NT2/D1 (cell line): ENCODE data around the gene FRAS1.

Experiments used
- DNase-seq: peaks from one replicate; pipeline ENCODE4 v3.0.0-alpha.2; 2011; ENCODE audit warnings: low read depth, low spot score
- H3K27me3 ChIP-seq: 2 replicates; pipeline ENCODE4 v1.6.0; 2011; ENCODE audit warnings: mild to moderate bottlenecking; ENCODE audit not compliant: insufficient read length, insufficient read depth
- H3K36me3 ChIP-seq: 2 replicates; pipeline ENCODE4 v1.6.1; 2011; ENCODE audit warnings: mild to moderate bottlenecking, low read length, mixed read lengths; ENCODE audit not compliant: insufficient read depth, insufficient read length
- H3K4me1 ChIP-seq: 2 replicates; pipeline ENCODE4 v1.5.1; 2011; ENCODE audit not compliant: insufficient read depth, insufficient read length
- H3K4me3 ChIP-seq: 2 replicates; pipeline ENCODE4 v1.5.1; 2011; ENCODE audit warnings: low read depth; ENCODE audit not compliant: insufficient read length
- H3K9ac ChIP-seq: 2 replicates; pipeline ENCODE4 v1.6.0; 2011; ENCODE audit warnings: low read depth; ENCODE audit not compliant: insufficient read length
- H3K9me3 ChIP-seq: 2 replicates; pipeline ENCODE4 v1.5.1; 2011; ENCODE audit warnings: mild to moderate bottlenecking, low read length; ENCODE audit not compliant: insufficient read depth
- SUZ12 ChIP-seq: IDR thresholded peaks from 2 replicates; pipeline ENCODE4 v1.6.1; 2011; ENCODE audit not compliant: insufficient read length, insufficient read depth; ENCODE audit errors: extremely low read depth
- YY1 ChIP-seq: IDR thresholded peaks from 2 replicates; pipeline ENCODE4 v1.6.1; 2011; ENCODE audit not compliant: insufficient read length, insufficient read depth
- ZNF274 ChIP-seq: IDR thresholded peaks from 2 replicates; pipeline ENCODE4 v1.6.1; 2011; ENCODE audit warnings: mild to moderate bottlenecking, low read depth, low read length

The FRAS1 gene

DNA sequence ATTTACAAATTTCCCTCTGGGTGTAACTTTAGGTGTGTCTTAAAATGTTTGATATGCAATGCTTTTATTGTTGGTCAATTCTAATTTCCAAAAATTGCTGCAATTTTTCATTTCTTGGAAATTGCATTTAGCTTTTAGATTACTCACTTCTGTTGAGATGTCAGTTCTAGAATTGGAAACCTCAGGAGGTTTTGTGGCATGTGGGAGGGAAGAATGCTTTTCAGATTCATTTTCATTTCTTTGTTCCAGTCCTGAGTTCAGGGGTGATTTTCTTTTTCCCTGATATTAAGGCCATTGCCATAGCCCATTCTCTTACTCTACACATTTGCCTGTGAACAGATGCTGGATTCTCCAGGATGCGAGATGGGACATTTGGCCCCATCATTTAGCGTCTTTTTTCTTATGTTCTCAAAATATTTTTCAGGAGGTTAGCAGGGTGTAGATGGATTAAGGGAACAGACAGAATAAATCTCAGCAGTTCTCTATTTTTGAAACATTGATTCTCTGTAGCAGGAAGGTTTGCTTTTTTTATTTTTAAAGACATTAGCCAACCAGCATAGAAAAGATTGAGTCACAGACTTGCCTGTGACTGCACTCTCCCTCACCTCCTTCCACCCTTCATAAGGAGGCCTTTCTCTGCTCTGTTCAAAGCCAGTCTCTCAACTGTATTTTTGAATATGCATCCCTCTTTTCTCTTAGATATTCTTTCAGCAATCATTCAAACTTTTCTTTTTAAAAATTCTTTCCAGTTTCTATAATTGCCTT, 256.0 kb downstream of the FRAS1 start:
- no peaks in the 10 kb centered on the region for H3K9me3 ChIP-seq
- peaks cover 31% of the 10 kb centered on the region for H3K36me3 ChIP-seq
- no peak for TF ChIP-seq YY1
- TF ChIP-seq ZNF274: no peak
- no peak for TF ChIP-seq SUZ12
- no peaks in the 10 kb centered on the region for H3K27me3 ChIP-seq
- DNase-seq: no peak
- H3K4me3 ChIP-seq: no peak overlapping the region
- H3K4me1 ChIP-seq: no peaks in the 10 kb centered on the region
- H3K9ac ChIP-seq: no peak overlapping the region

DNA sequence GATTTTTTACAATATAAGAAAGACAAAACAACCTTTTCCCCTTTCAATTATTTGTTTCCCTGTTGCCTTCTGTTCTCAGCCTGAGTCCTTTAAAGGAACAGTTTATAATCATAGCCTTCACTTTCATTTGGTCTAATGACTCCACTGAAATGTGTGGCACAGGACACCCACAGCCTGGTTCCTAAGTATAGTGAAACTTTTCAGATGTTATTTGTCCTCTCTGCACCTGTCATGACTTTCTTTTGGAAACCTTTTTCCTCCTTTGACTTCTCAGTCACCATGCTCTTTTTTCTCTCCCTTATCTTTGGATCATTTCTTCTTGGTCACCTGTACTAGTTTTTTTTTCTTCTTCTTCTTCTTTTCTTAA, 256.6 kb downstream of the FRAS1 start:
- Histone ChIP-seq H3K9ac (no peak overlapping the region), H3K27me3 (no peaks in the 10 kb centered on the region), H3K36me3 (peaks cover 28% of the 10 kb centered on the region), H3K4me1 (no peaks in the 10 kb centered on the region), H3K9me3 (no peaks in the 10 kb centered on the region), H3K4me3 (no peak overlapping the region)
- DNase-seq: no peak
- no peak for TF ChIP-seq YY1
- no peak for TF ChIP-seq SUZ12
- no peak for TF ChIP-seq ZNF274

DNA sequence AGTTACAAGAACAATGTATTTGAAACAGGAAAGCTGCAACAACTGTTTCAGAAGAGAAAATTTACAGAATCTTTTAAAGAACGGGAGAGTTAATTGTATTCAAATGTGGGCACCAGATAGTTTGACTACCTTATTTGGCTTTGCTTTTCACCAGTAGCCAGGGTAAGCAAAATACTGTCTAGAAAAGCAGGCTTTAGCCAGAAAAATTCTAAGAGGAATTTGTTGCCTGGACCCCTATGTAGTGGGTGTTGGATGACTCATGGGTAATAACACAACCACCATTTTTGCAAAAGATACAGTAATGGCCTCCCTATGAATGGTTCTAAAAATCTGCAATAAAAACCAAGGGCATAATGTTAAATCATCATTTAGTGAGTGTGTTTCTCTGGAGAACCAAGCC, 261.0 kb downstream of the FRAS1 start:
- no peak for DNase-seq
- Histone ChIP-seq H3K4me1 (no peaks in the 10 kb centered on the region), H3K36me3 (peaks cover 18% of the 10 kb centered on the region), H3K4me3 (no peak overlapping the region), H3K9me3 (no peaks in the 10 kb centered on the region), H3K27me3 (no peaks in the 10 kb centered on the region), H3K9ac (no peak overlapping the region)
- TF ChIP-seq SUZ12 (no peak), ZNF274 (no peak)

DNA sequence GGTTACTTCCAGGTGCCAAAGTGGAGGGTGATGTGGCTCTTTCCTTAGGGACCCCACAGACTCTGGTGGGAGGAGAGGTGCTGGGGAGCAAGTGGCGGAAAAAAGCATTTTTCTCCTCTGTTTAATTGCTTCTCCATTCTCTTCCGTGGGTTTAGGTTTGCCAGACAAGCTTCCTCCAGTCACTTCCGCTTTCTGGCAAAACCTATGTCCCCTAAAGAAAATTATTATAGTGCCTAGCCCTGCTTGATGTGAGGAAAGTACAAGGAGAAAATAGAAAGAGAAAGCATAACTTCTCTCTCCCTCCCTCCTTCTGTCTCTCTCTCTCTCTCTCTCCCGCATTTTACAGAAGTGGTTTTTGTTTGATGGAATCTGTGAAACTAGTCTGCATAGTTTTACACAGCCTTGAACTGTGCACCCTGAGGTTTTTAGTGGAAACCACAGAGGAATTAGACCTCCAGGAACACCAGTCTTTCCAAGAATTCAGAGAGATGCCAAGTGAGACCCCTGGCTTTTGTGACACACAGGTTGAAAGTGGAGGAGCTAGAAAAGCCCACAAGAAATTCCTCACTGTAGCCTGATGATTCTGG, 263.3 kb downstream of the FRAS1 start:
- no peak overlapping the region for H3K4me3 ChIP-seq
- no peak for TF ChIP-seq ZNF274
- TF ChIP-seq SUZ12: no peak
- TF ChIP-seq YY1: no peak
- DNase-seq: no peak

DNA sequence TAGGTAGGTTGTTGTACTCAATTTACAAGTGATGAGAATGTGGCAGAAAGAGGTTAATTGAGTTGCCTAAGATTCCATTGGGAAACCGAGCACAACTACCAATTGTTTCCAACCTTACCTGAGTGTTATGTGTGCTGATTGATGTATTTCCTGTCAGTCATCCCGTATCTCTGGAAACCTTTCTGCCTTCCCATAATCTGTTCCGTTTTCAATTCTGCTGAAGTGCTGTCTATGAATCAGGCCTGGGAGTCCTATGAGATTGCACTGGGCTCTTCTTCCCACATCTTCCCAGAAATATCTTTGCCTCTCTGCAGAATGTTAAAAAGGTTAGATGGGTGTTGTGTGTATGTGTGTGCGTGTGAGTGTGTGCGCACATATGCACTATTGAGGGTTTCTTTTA, 264.9 kb downstream of the FRAS1 start:
- Histone ChIP-seq H3K9ac (no peak overlapping the region), H3K36me3 (peaks cover 4% of the 10 kb centered on the region), H3K4me1 (no peaks in the 10 kb centered on the region), H3K9me3 (no peaks in the 10 kb centered on the region), H3K4me3 (no peak overlapping the region), H3K27me3 (no peaks in the 10 kb centered on the region)
- no peak for DNase-seq
- TF ChIP-seq YY1 (no peak), SUZ12 (no peak), ZNF274 (no peak)

More for the DNA sequence above, 263.3 kb downstream of the FRAS1 start:
- H3K27me3 ChIP-seq: no peaks in the 10 kb centered on the region
- no peaks in the 10 kb centered on the region for H3K4me1 ChIP-seq
- peaks cover 13% of the 10 kb centered on the region for H3K36me3 ChIP-seq
- no peak overlapping the region for H3K9ac ChIP-seq
- H3K9me3 ChIP-seq: no peaks in the 10 kb centered on the region

DNA sequence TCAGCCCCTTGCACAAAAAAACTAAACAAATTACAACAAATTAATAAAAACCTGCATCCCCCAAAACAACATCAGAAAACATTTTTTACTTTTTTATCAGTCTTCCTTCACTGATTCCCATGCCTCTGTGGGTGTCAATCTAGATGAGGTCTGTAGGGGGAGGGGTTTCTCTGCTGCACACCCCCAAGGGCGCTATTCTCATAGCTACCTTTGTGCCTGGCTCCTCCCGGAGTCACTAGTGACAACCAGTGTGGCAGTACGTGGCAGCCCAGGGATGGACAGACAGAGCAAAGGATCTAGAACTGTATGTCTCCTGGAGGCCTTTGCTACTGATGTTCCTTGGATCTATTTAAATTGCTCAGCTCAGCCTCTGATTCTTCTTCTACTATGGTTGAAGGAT, 266.3 kb downstream of the FRAS1 start:
- TF ChIP-seq ZNF274 (no peak), YY1 (no peak), SUZ12 (no peak)
- Histone ChIP-seq H3K4me3 (no peak overlapping the region), H3K27me3 (no peaks in the 10 kb centered on the region), H3K9me3 (no peaks in the 10 kb centered on the region), H3K4me1 (no peaks in the 10 kb centered on the region), H3K9ac (no peak overlapping the region), H3K36me3 (peaks cover 4% of the 10 kb centered on the region)
- no peak for DNase-seq

DNA sequence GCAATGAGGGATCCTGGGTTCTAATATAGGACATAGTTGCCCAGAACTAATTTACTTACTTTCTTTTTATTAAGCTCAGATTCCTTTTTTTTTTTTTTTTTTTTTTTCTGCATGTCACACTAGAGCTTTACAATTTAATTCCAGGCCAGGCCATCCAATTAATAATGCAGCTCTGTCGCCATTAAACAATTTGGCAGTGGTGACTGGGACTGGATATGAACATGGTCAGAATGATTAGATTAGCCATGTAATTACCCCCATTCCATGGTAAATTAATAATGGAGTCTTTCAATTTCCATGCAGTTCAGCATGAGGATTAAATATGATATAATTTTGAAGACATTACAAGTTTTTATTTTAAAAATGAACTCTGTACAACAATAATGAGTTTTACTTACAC, 267.5 kb downstream of the FRAS1 start:
- no peaks in the 10 kb centered on the region for H3K4me1 ChIP-seq
- H3K4me3 ChIP-seq: no peak overlapping the region
- H3K9me3 ChIP-seq: no peaks in the 10 kb centered on the region
- no peaks in the 10 kb centered on the region for H3K36me3 ChIP-seq
- TF ChIP-seq ZNF274 (no peak), YY1 (no peak), SUZ12 (no peak)
- DNase-seq: no peak
- no peaks in the 10 kb centered on the region for H3K27me3 ChIP-seq
- H3K9ac ChIP-seq: no peak overlapping the region
